MM.1S (cell line): Measurements from ENCODE around the gene ZNF236.

Source experiments
- DNase-seq: peaks from one replicate; pipeline ENCODE4 v3.0.0-alpha.2; 2015
- H2AFZ ChIP-seq: fragments of 300-600 bp; sonication (generic); 2 replicates; pipeline ENCODE4 v1.6.0; 2016; ENCODE audit warnings: antibody characterized with exemption, low read length
- H3F3A ChIP-seq: fragments of 300-600 bp; sonication (generic); 2 replicates; pipeline ENCODE4 v1.6.1; 2016; ENCODE audit warnings: mild to moderate bottlenecking, antibody characterized with exemption, low read length, moderate library complexity, mixed read lengths; ENCODE audit not compliant: insufficient read depth
- H3K27ac ChIP-seq: fragments of 300-600 bp; sonication (generic); 2 replicates; pipeline ENCODE4 v1.5.1; 2016; ENCODE audit warnings: mild to moderate bottlenecking, low read length
- H3K27me3 ChIP-seq: fragments of 300-600 bp; sonication (generic); replicated peaks from 2 replicates; pipeline ENCODE4 v1.6.0; 2016; ENCODE audit warnings: low read length; ENCODE audit not compliant: insufficient read depth
- H3K36me3 ChIP-seq: fragments of 300-600 bp; sonication (generic); replicated peaks from 2 replicates; pipeline ENCODE4 v1.6.1; 2016; ENCODE audit warnings: mild to moderate bottlenecking, low read length, mixed read lengths; ENCODE audit not compliant: insufficient read depth
- H3K4me1 ChIP-seq: fragments of 300-600 bp; sonication (generic); 2 replicates; pipeline ENCODE4 v1.6.1; 2016; ENCODE audit warnings: low read length, mixed read lengths
- H3K4me2 ChIP-seq: fragments of 300-600 bp; sonication (generic); 2 replicates; pipeline ENCODE4 v1.6.0; 2016; ENCODE audit warnings: low read depth, low read length
- H3K4me3 ChIP-seq: fragments of 300-600 bp; sonication (generic); 2 replicates; pipeline ENCODE4 v1.5.1; 2016; ENCODE audit warnings: low read length, mixed read lengths
- H3K79me2 ChIP-seq: fragments of 300-600 bp; sonication (generic); 2 replicates; pipeline ENCODE4 v1.6.1; 2016; ENCODE audit warnings: mixed run types, low read length, mixed read lengths
- H3K9ac ChIP-seq: fragments of 300-600 bp; sonication (generic); 2 replicates; pipeline ENCODE4 v1.6.1; 2016; ENCODE audit warnings: low read length, mixed read lengths
- H3K9me2 ChIP-seq: fragments of 300-600 bp; sonication (generic); replicated peaks from 2 replicates; pipeline ENCODE4 v1.6.1; 2016; ENCODE audit warnings: mild to moderate bottlenecking, low read length, mixed read lengths; ENCODE audit not compliant: insufficient read depth
- H3K9me3 ChIP-seq: fragments of 300-600 bp; sonication (generic); replicated peaks from 2 replicates; pipeline ENCODE4 v1.6.1; 2016; ENCODE audit warnings: mild to moderate bottlenecking, low read length, mixed read lengths; ENCODE audit not compliant: insufficient read depth
- H4K20me1 ChIP-seq: fragments of 300-600 bp; sonication (generic); 2 replicates; pipeline ENCODE4 v1.6.1; 2016; ENCODE audit warnings: mild to moderate bottlenecking, low read length, moderate library complexity, mixed read lengths; ENCODE audit not compliant: insufficient read depth
- EZH2 ChIP-seq: fragments of 300-600 bp; sonication (generic); optimal IDR thresholded peaks from 2 replicates; pipeline ENCODE3; 2017; ENCODE audit warnings: low read depth, mild to moderate bottlenecking, antibody characterized with exemption, low read length, mixed read lengths
- EZH2phosphoT487 ChIP-seq: fragments of 300-600 bp; sonication (generic); IDR thresholded peaks from 2 replicates; pipeline ENCODE4 v1.6.1; 2018; ENCODE audit warnings: antibody characterized with exemption, low read length
- TF ChIP-seq, protein P1 (sequence below): fragments of 300-600 bp; sonication (generic); IDR thresholded peaks from 2 replicates; pipeline ENCODE4 v1.5.1; 2016; ENCODE audit warnings: antibody characterized with exemption, low read length, mixed read lengths

The ZNF236 gene

DNA sequence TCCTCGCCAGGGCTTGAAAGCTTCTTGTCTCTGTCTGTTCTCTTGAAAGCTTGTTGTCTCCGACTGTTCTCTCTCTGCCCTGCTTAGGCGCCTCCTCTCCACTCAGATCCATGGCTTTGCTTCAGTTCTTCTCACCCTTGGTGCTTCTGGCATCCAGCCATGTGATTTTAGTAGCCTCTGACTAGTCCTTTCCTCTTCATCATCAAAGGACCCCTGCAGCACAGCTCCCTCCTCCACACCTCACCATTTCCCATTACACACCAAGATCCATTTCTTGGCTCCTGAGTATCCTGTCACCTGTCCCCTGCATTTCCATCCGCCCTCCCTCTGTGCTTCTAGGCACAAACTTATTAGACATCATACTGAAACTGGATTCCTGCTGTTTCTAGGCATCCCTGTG is 59.4 kb downstream of the ZNF236 start:
- H3K9ac ChIP-seq: no peak overlapping the region
- no peaks in the 10 kb centered on the region for H3K79me2 ChIP-seq
- no peaks in the 10 kb centered on the region for H3K9me3 ChIP-seq
- H3K36me3 ChIP-seq: no peaks in the 10 kb centered on the region
- no peak overlapping the region for H2AFZ ChIP-seq
- no peak for DNase-seq
- no peaks in the 10 kb centered on the region for H3K4me1 ChIP-seq
- no peak overlapping the region for H3K4me3 ChIP-seq
- no peak overlapping the region for H3K4me2 ChIP-seq
- H3F3A ChIP-seq: no peaks in the 10 kb centered on the region
- TF ChIP-seq EZH2 (no peak), EZH2phosphoT487 (no peak)
- TF ChIP-seq, protein P1, sequence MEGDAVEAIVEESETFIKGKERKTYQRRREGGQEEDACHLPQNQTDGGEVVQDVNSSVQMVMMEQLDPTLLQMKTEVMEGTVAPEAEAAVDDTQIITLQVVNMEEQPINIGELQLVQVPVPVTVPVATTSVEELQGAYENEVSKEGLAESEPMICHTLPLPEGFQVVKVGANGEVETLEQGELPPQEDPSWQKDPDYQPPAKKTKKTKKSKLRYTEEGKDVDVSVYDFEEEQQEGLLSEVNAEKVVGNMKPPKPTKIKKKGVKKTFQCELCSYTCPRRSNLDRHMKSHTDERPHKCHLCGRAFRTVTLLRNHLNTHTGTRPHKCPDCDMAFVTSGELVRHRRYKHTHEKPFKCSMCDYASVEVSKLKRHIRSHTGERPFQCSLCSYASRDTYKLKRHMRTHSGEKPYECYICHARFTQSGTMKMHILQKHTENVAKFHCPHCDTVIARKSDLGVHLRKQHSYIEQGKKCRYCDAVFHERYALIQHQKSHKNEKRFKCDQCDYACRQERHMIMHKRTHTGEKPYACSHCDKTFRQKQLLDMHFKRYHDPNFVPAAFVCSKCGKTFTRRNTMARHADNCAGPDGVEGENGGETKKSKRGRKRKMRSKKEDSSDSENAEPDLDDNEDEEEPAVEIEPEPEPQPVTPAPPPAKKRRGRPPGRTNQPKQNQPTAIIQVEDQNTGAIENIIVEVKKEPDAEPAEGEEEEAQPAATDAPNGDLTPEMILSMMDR: no peak
- no peak overlapping the region for H3K27ac ChIP-seq
- no peaks in the 10 kb centered on the region for H4K20me1 ChIP-seq
- no peaks in the 10 kb centered on the region for H3K9me2 ChIP-seq
- H3K27me3 ChIP-seq: no peaks in the 10 kb centered on the region

DNA sequence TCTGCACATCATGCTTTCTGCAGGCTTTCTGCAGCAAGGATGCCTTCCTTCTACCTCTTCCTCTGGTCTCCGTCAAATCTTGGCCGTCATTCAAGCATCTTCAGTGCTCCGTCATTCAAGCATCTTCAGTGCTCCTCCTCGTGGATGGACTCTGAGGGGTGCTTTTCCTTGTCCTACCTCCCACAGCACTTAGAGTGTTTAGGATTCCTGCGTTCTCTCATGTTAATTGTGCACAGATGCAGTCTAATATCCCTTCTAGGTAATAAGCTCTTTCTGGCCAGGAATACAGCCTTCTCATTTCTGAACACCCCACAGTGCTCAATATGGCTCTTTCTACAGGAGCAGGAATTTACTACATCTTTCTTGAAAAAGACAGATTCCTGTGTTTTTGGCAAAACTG is 59.8 kb downstream of the ZNF236 start:
- no peak overlapping the region for H3K4me2 ChIP-seq
- H3K36me3 ChIP-seq: no peaks in the 10 kb centered on the region
- H4K20me1 ChIP-seq: no peaks in the 10 kb centered on the region

DNA sequence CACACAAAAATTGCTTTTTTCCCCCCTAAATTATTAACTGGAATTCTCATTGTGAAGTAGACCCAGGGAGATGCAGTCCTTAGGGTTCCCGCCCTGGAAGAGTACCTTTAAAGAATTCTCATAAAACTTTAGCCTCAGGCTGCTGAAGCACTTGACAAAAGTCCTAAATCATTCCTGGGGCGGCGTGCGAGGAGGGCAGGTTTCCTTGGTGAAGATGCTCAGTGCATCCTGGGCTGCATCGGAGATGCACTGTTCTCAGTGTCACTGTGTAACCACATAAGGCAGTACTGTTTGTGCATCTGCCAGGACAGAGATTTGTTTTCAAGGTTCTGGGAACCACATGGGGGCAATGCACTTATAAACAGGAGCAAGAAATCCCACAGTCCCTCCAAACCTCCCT is 62.6 kb downstream of the ZNF236 start:
- H3K27me3 ChIP-seq: no peaks in the 10 kb centered on the region
- H3K9me2 ChIP-seq: no peaks in the 10 kb centered on the region
- no peaks in the 10 kb centered on the region for H4K20me1 ChIP-seq
- no peaks in the 10 kb centered on the region for H3K36me3 ChIP-seq
- no peak for DNase-seq
- no peak overlapping the region for H2AFZ ChIP-seq
- no peaks in the 10 kb centered on the region for H3K9me3 ChIP-seq
- H3K4me2 ChIP-seq: no peak overlapping the region
- H3F3A ChIP-seq: no peaks in the 10 kb centered on the region
- H3K4me1 ChIP-seq: no peaks in the 10 kb centered on the region
- H3K4me3 ChIP-seq: no peak overlapping the region
- no peaks in the 10 kb centered on the region for H3K79me2 ChIP-seq
- TF ChIP-seq EZH2 (no peak), EZH2phosphoT487 (no peak)
- TF ChIP-seq, protein P1: no peak
- no peak overlapping the region for H3K27ac ChIP-seq
- H3K9ac ChIP-seq: no peak overlapping the region

More for the DNA sequence above, 59.8 kb downstream of the ZNF236 start:
- Histone ChIP-seq H3K9ac (no peak overlapping the region), H3K9me3 (no peaks in the 10 kb centered on the region), H3K27me3 (no peaks in the 10 kb centered on the region), H3K27ac (no peak overlapping the region), H3K9me2 (no peaks in the 10 kb centered on the region), H3K79me2 (no peaks in the 10 kb centered on the region), H3K4me3 (no peak overlapping the region), H3K4me1 (no peaks in the 10 kb centered on the region), H3F3A (no peaks in the 10 kb centered on the region), H2AFZ (no peak overlapping the region)
- DNase-seq: no peak
- no peak for TF ChIP-seq EZH2
- TF ChIP-seq EZH2phosphoT487: no peak
- TF ChIP-seq, protein P1: no peak
